NCI-H2029 (cell line): Measurements from ENCODE around the gene TLCD4.

ENCODE experiments used
- DNase-seq: peaks from one replicate; lab custom pipeline; 2025; lab: John Stamatoyannopoulos, UW

TLCD4 gene

DNA sequence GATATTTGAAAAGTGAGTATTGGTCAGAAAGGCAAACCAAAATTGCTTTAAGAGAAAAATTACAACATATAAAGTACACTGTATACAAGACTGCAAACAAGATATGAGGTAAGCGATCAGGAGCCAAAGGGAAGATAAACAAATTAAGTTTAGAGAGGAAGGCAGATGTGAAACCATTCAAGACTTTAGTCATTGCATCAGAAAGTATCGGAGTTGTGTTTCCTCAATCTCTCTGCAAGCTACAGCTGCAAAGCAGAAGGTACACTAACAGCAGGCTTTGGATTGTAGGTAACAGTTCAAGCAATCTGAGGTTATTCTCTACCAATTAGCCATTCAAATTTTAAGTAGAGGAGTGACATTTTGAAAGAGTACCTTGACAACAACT lies 21.3 kb upstream of the TLCD4 start:
- no peak for DNase-seq

DNA sequence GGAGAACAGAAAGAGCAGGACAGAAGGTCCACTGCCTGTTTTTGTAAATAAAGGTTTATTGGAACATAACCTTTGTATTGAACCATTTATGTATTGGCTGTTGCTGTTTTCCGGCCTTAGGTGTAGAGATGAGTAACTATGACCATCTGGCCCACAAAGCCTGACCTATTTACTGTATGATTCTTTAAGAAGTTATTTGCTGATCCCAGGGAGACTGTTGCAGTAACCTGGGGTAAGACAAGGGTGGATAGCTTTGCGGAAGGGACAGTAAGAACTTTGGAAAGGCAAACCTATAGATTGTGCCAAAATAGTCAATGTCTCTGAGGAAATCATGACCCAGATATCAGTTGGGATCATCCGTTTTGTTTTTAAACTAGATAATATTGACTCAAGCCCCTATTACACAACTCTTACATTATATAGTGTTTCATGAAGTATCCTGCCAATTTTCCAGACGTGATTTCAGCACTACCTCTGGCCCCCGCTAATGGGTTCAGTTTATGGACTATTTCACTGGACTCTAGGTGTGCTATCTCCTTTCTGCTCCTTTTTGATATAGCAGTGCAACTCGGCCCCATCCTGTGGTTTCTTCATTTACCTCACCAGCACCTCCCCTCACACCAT lies 20.8 kb upstream of the TLCD4 start:
- DNase-seq: no peak

DNA sequence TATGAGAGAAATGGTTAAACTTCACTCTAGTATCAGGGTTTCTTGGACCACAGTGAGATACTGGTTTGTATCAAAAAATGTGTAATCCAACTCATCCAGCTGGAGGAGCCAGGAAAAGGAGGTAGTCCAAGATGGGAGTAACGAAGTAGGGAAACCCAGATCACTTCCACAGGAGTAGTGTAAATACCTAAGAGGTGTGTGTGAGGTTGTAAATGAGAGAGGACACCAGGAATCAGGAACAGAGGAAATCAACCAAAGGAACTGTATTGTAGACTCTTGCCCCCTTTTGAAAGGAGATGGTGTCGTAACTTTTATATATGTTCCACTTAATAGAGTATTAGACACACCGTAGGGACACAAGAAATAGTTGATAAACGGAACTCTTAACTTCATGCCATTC lies 19.7 kb upstream of the TLCD4 start:
- no peak for DNase-seq

DNA sequence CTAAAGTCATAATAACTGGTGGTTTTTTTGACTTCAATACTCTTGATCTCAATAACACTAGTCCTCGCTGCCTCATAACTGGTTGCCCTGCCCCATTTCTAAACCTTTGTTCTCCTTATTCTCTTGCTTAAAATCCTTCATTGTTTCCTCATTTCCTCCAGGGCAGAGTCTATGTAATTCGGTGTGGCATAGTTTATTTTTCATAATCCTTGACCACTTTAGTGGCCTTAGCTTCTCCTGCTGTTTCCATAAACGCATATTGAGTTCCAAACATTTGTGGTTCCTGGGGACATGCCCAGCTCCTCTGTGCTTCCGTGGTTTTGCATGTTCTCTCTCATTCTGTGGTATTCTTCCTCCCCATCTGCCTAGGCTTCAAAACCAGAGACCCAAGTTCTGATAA lies 19.0 kb upstream of the TLCD4 start:
- no peak for DNase-seq

DNA sequence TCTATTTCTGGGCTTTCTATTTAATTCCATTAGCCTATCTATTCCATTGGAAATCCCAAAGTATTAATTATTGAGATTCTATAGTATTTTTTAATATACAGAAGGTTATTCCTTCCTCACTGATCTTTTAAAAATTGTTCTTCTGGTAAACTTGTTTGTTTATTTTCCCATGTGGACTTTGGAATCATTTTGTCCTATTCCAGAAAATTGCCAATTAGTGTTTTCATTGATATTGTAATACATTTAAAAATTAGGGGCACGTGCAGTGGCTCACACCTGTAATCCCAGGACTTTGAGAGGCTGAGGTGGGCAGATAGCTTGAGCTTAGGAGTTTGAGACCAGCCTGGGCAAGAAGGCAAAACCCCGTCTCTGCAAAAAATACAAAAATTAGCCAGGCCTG lies 8.4 kb upstream of the TLCD4 start:
- no peak for DNase-seq

DNA sequence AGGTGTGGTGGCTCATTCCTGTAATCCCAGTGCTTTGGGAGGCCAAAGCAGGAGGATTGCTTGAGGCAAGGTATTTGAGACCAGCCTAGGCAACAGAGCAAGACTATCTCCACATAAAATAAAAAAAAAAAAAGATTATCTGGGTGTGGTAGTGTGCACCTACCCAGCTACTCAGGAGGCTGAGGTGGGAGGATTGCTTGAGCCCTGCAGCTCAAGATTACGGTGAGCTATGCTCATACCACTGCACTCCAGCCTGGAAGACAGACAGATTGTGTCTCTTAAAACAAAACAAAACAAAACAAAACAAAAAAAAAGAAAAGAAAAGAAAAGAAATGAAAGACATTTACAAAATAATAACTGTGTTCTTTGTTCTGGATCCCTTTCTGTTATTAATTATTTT lies 6.1 kb upstream of the TLCD4 start:
- no peak for DNase-seq

DNA sequence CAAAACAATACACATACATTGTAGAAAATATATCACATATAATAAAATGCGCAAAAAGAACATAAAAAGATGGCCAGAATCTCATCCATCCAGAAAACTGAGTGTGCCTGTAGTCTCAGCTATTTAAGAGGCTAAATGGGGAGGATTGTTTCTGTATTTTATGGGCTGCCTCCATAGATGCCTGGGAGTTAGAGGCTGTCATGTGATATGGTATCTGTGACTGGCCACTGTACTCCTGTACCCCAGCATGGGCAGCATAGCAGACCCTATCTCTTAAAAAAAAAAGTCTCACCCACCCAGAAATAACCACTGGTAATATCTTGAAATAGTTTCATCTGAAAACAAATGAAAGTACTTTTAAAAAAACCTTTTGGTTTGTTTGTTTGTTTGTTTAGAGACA lies 3.5 kb upstream of the TLCD4 start:
- DNase-seq: no peak

DNA sequence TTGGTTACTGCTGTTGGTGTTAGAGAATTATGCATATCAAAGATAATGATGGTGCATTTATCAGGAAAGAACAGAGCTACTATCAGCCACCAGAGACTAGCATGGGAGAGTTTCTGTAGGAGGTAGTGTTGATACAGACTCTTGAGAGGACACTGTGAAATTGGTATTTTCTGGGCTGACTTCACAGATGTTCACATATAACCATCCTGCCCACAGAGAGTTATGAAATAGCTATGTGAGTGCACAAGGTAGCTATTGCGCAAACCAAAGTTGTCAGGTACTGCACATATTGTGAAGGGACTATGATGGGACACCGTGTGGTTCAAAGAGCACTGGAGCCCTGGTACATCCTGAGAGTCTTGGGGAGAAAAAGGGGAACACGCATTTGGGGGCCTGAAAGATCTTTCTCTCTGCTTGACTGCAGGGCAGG lies 1.4 kb upstream of the TLCD4 start:
- DNase-seq: no peak

DNA sequence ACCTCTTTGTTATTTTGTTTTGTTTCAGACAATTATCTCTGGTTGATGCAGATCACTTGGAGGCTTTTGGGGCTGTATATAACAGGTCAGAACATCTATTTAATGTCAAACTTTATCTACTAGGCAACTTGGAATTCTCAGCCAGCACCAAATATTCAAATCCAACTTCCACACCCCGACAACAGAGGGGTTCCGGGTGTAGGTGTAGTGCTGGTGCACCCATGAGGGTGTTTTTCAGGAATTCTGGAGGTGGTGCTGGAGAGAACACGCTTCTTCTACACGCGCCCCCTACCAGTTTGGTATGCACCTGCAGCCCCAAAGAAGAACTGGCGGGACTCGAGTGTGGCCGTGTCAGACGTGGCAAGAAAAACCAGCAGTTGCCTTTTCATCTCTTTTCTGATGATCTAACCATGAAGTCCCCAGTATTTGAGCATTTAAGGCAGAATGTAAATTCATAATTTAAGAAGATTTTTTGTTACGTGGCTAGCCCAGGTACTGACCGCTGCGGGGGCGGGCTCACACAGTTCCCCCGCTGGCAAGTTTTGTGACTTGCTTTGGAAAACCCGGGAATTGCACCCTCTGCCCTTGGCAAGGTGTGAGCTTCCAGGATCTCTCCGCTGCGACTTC lies 462 bp upstream of the TLCD4 start:
- DNase-seq: peak; percentile 72

DNA sequence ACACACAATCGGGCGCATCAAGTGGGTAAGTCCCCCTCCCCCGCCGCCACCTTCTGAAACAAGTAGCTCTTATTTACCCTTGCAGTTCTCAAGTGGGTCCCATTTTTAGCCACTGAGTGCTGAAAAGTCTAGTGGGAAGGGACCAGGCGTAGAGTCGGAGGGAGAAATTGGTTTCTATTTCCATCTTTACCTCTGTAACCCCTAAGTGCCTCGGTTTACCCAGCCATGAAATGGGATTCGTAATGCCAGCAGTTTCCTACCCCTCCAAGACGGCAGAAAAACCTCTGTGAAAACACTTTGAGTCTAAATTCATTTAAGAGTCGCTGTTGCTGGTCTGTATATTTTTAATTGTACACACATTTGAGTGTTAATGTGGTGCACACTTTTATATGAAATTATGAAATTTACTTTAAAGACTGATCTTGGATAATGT lies 928 bp downstream of the TLCD4 start:
- no peak for DNase-seq

DNA sequence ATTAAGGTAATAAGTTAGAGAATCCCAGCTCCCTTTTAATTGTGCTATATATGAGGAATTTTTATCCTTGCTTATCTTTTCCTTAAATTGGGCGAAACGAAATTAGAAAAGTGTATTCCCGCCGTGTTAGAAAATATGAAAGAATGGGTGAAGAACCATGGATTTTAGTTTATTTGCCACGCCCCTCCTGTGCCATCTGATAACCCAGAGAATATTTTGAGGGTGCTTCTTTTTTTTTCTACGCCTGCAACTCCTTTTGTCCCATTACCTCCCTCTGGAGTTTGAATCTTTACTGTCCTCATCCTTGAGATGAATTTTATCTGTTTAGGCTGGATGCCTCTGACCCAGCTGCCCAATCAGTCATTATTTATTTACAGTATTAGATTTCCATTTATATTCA lies 1.6 kb downstream of the TLCD4 start:
- no peak for DNase-seq

DNA sequence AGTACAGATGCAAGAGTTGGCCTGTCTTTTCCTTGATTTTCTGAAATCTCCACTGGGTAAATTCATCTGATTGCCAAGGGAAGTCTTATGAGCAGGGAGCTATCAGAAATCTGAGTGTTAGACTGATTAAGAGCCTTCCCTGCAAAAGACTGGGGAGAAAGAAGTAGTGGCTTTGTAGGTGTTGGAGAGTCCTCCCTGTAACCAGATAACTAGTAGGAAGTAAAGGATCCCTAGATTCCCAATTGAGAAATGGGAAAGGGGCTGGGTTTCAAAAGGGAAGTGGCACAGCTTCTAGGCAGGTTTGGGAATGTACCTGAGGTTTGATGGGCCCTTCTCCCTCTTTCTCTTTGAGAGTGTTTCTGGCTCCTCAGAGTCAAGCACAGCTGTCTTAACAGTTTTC lies 2.1 kb downstream of the TLCD4 start:
- DNase-seq: no peak

DNA sequence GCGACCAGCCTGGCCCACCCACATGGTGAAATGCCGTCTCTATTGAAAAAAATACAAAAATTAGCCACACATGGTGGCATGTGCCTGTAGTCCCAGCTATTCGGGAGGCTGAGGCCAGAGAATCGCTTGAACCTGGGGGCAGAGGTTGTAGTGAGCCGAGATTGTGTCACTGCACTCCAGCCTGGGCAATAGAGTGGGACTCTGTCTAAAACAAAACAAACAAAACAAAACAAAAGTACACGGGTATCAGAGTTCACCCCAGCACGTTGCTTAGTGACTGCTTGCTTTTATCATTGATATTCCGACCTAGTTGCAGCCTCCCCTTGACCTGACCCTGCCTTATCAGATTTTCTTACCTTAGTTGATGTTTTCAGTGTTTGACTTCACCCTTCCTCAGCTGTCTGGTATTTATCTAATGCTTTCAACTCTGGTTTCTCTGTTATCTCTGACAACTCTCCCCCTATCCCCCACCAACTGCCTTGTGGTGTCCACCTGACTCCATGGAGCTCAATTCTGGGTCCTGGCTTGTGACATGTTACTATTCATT lies 5.1 kb downstream of the TLCD4 start:
- DNase-seq: no peak

DNA sequence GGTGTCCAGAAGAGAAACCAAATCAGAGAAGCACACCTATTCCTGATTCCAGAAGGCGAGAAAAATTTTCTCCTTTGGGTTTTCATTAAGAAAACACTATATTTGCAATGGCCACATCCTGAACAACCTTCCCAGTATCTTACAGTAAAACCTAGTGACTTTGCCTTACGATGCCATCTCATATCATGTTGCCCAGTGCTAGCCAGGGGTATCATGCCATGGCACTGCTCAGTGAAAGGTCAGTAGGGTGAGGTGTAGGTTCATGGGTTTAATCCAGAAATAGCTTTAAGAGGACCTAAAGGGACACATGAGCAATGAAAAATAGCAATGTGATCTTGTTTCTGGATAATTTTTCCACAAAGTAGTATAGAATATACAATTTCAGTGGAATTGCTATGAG lies 7.2 kb downstream of the TLCD4 start:
- no peak for DNase-seq

DNA sequence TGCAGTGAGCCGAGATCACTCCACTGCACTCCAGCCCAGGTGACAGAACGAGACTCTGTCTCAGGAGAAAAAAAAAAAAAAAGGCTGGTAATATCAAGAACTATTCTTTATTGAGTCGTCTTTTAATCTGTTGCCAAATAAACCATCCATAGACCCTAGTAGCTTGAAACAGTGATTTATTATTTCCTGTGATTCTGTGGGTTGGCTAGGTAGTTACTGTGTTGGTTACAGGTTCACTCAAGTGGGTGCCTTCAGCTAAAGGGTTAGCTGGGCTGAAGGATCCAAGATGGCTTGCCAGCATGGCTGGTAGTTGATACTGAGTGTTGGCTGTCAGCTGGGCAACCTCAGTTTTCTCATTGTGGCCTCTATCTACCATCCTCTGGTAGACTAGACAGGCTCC lies 9.2 kb downstream of the TLCD4 start:
- no peak for DNase-seq

DNA sequence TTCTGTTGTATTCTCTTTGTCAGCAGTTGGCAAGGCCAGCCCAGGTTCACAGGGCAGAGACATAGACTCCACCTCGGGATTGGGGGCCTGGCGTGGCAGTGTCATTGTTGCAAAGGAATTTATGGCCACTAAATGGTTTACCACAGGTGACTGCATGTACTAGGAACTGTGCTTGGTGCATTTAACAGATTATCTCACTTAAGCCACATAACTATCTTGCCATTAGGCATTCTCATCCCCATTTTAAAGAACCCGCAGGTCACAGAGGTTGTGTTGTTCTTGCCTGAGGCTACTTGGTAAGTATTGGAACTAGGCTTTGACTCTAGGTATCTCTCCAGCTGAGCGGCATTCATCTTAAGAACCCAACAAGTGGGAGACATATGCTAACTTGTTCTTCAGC lies 9.7 kb downstream of the TLCD4 start:
- DNase-seq: no peak

DNA sequence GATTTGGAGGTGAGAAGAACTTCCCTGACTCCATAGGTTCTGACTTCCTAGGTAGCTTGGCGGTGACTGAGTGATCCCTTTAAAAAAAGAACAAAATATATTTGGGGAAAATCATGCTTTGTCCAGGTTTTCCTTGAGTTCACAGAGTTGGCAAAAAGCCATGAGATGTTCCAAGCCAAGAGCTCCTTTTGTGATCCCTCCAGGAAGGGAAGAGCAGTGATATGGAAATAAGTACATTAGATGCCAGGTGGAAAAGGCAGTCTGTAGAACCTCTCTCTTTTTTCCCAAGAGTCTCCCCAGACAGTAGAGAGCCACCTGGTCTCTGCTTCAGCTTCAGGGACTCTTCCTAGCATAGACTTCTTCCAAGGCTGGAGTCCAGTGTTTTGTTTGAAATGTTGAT lies 10.2 kb downstream of the TLCD4 start:
- peak; percentile 25 for DNase-seq

DNA sequence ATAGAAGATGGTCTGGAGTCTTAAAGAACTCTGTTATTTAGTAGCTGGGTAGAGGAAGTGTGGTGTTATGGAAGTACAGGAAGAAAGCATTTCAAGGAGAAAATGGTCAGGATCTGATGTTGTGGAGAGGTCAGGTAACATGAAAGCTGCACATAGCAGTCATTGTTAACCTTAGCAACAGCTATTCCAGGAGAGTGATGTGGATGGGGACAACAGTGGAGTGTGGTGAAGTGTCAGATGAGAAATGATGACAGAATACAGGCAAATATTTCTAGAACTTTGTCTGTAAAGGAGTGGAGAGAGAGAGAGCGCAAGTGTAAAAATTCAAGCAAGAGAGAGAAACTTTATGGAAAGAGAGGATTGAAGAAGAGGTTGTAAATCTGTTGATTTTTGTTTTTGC lies 15.6 kb downstream of the TLCD4 start:
- DNase-seq: no peak

DNA sequence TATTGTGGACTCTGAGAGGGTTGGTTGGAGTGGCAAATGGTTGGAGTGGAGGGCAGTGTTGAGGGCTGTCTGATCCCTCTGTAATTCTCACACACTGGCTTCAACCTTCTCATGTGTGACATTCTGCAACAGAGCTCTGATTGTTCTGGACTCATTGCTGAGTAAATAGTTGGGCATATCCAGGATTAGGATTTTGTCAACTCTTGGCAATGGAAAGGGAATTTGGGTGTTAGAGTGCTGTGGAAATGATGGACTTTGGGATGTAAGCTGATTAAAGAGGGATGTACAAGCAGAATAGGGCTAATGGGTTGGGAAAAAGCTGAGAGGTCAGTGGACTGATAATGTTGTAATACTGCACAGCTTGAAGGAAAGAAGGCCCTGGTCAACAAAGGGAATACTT lies 16.5 kb downstream of the TLCD4 start:
- no peak for DNase-seq

DNA sequence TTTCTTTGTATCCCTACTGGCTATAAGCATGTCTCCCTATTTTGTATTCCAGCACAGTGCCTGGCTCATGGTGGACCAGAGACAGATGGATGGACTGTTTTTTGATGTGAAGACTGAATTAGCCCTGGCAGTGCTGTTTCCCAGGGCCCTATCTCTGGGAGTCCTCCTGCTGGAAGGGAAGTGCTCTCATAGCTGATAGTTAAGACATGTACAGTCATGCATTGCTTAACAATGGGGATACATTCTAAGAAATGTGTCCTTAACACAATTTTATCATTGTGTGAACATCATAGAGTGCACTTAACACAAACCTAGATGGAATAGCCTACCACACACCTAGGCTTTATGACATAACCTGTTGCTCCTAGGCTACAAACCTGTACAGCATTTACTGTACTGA lies 21.1 kb downstream of the TLCD4 start:
- no peak for DNase-seq

DNA sequence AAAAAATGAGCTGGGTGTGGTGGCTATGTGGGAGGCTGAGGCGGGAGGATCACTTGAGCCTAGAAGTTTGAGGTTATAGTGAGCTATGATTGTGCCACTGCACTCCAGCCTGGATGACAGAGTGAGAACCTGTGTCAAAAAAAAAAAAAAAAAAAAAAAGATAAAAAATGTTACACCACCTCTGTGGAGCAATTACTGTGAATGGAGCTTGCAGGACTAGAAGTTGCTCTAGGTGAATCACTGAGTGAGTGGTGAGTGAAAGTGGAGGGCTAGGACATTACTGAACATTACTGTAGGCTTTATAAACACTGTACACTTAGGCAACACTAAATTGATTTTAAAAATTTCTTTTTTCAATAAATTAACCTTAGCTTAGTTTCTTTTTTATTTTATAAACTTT lies 21.9 kb downstream of the TLCD4 start:
- no peak for DNase-seq

DNA sequence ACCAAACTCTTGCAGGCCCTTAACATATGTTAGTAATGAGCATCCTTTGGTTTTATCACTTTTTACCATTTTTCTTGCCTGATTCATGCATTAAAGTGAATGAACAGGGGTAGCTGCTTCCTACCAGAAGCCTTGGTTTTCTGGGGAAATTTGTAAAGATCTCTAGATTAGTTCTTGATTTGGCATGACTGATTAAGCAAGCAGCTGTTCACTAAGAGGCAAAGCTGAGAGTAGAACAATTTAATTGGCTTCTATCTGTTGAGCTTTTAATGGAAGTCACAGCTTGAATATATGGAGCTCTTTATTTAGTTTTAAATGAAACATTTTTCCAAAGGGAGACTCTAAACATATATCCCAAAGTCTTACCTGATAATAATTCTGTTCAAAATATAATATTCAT lies 23.6 kb downstream of the TLCD4 start:
- DNase-seq: no peak

DNA sequence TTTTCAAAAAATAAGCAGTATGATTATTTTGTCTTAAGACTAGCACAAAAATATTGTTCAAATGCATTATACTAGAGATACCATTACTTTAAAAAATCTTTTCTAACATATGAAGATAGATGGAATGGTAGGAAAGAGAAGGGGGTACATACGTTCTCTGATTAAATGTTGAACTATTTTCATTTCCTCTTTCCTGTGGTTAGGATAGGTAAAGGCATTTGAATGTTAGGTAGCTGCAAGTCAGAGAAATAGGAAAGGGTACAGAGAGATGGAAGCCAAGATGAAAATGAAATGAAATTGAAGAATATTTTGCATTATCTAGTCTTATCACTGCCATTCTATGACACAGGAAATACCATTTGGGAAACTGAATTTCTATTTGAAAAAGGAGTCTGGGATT lies 28.3 kb downstream of the TLCD4 start:
- DNase-seq: no peak

DNA sequence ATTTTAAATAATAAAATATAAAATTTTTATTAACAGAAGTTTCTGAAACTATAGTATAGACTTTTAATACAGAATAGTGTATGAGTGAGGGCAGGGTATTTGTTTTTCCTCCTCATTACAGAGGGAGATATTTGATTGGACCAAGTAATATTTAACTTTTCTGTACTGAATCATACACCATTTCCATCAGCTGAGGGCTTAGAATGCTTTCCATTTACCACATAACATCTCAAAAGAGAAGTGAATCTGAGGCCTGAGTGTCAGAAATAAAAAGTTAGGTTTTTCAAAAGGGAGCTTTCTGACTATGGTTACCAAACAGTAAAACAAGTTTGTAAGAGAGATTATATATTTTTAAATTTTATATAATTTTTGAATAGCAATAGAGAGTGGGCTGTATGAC lies 29.5 kb downstream of the TLCD4 start:
- DNase-seq: no peak
